Gastroesophageal sphincter (tissue), 3 donors: ENCODE data around the gene NR6A1.

ENCODE experiments used
- POLR2A ChIP-seq, 2 donors: fragments of 450-650 bp; IDR thresholded peaks; one replicate each; pipeline ENCODE4 v1.6.1; 2017; ENCODE audit warnings: antibody characterized with exemption in 2 of 2, mild to moderate bottlenecking in 2 of 2, moderate library complexity in 1 of 2
- TF ChIP-seq, protein P1 (sequence below), 4 experiments: fragments of 200-600 bp in 2 of 4; fragments of 450-650 bp in 2 of 4; sonication (generic) in 1 of 4; IDR thresholded peaks; one replicate each; pipeline ENCODE4 v1.5.1; 2017 to 2019; ENCODE audit warnings: antibody characterized with exemption in 4 of 4, mild to moderate bottlenecking in 2 of 4, moderate library complexity in 2 of 4

DNA sequence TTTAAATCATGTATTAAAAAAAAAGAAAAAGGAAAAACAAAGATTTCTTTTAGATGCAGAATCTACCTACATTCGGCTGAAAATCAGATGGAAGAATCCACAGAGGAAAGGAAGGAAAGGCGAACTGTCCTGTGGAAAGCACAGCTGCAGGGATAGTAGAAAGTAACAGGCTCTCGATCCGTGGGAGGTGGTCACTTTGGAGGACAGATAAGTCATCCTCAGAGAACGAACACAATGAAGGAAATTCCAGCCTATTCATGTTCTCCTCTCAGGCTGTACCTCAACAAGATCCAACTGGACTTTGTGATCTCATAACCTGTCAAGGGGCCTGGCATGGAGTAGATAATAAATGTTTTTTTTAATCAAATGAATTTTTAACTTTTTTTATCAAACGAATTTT is 72.8 kb downstream of the NR6A1 start:
- no peak for TF ChIP-seq POLR2A (IDR thresholded peaks at IDR 0.05)
- TF ChIP-seq, protein P1, sequence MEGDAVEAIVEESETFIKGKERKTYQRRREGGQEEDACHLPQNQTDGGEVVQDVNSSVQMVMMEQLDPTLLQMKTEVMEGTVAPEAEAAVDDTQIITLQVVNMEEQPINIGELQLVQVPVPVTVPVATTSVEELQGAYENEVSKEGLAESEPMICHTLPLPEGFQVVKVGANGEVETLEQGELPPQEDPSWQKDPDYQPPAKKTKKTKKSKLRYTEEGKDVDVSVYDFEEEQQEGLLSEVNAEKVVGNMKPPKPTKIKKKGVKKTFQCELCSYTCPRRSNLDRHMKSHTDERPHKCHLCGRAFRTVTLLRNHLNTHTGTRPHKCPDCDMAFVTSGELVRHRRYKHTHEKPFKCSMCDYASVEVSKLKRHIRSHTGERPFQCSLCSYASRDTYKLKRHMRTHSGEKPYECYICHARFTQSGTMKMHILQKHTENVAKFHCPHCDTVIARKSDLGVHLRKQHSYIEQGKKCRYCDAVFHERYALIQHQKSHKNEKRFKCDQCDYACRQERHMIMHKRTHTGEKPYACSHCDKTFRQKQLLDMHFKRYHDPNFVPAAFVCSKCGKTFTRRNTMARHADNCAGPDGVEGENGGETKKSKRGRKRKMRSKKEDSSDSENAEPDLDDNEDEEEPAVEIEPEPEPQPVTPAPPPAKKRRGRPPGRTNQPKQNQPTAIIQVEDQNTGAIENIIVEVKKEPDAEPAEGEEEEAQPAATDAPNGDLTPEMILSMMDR (IDR thresholded peaks at IDR 0.05): no peak
